LNCAP (cell line): ENCODE results near the gene TBC1D14.

Experiments
- TF ChIP-seq, protein P1 (sequence below): fragments of 450-650 bp; IDR thresholded peaks from 2 replicates; pipeline ENCODE4 v1.5.1; 2017; ENCODE audit warnings: mild to moderate bottlenecking

Gene TBC1D14

DNA sequence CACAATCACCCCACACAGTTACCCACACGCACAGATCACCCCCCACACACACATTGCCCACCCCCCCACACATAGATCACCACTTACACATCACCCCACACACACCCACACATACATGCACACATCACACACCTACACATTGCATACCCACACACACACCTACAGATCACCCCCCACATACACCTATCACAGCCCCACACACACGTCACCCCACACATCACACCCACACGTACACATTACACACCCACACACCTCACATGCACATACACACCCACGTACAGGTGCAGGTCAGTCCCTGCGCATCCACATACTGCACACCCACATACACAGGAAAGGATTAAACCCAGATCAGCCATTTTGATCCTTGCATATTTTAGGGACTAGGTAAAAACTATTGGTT is 118.3 kb downstream of the TBC1D14 start:
- TF ChIP-seq, protein P1, sequence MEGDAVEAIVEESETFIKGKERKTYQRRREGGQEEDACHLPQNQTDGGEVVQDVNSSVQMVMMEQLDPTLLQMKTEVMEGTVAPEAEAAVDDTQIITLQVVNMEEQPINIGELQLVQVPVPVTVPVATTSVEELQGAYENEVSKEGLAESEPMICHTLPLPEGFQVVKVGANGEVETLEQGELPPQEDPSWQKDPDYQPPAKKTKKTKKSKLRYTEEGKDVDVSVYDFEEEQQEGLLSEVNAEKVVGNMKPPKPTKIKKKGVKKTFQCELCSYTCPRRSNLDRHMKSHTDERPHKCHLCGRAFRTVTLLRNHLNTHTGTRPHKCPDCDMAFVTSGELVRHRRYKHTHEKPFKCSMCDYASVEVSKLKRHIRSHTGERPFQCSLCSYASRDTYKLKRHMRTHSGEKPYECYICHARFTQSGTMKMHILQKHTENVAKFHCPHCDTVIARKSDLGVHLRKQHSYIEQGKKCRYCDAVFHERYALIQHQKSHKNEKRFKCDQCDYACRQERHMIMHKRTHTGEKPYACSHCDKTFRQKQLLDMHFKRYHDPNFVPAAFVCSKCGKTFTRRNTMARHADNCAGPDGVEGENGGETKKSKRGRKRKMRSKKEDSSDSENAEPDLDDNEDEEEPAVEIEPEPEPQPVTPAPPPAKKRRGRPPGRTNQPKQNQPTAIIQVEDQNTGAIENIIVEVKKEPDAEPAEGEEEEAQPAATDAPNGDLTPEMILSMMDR = no peak

DNA sequence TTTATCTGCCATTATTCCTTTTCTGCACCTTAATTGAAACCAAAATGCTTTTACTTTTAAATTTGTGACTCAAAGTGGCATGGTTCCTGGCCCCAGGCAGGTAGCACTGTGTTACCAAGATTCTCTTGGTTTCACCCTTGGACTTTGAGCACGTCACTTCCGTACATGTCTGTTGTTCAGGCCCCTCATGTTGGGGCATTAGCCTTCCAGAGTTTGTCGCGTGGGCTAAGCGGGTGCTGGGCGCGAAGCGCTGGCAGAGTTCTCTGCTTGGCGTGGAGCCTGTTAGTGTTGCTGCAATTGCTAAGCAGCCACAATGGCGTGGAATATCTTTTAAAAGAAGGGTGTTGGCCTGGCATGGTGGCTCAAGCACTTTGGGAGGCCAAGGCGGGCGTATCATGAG is 119.6 kb downstream of the TBC1D14 start:
- TF ChIP-seq, protein P1 = no peak

DNA sequence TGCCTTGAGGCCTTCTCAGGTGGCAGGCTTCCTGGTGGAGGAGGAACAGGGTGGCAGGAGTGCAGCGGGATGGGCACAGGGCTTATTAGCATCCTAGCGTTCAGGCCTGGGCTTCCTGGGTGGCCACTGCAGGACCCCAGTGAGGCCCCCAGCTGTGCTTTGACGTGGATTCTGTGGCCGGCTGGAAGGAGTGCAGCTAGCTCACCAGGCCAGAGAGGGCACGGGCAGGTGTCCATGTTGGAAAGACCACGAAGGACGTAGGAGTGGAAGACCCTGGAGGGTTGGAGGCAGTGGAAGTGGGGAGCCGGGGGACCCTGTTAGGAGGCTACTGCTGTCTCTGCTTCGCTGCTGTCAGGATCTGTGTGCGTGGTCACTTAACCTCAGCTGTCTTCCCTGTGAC is 120.3 kb downstream of the TBC1D14 start:
- TF ChIP-seq, protein P1 = no peak

DNA sequence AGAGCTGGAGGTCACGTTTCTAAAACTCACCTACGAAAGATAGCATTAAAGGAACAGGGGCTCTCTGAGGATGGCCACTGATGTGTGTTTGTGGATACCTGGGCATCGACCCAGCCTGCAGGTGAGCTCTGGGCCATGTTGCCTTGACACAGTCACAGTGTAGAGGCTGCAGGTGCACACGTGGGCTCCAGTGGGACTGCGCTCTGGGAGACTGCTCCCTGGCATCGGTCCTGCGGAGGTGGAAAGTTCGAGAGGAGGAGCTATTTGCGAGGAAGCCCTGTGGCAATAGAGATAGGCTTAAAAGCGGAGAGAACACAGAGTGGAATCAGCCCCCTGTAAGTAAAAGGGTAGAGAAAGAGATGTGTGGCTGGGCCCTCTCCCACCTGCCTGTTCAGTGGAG is 121.2 kb downstream of the TBC1D14 start:
- TF ChIP-seq, protein P1 = no peak

DNA sequence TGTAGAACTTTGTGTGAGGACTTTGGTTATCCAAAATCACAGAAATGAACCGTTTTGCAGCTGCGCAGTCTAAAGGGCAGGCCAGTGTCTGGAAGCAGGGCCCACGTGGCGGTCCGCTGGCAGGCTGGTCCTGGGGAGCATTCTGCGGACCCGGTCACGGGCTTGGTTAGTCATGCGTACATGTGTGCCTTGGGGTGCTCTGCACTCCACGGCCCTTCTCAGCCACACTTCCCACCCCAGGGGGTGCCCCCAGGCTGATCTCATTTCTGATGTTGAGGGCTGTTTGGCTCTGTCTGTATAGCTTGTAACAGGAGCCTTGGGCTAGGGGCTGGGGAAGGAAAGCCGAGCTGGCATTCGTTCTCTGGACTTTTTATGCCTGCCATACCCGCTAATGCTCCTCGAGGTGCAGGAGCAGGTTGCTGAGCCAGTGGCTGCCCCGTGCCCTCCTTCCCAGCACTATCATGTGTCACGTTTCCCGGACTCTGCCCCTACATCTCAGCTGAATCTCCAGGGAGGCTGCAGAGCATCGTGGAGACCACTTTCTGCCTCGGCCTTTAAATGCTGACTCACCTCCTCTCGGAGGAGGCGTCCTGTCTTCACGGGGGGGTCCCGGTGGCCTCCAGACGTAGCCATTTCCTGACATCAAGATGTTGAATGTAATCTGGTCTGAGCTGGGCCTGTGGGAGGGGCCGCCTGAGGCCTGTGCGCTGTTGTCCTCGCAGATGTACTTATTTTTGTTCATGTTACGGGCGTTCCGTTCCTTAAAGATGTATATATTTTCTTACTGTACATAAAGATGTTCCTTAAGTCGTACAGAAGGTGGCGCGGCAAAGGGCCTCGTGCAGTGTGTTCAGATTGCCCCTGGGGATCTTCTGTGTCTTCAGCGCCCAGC is 122.2 kb downstream of the TBC1D14 start:
- TF ChIP-seq, protein P1 = no peak

DNA sequence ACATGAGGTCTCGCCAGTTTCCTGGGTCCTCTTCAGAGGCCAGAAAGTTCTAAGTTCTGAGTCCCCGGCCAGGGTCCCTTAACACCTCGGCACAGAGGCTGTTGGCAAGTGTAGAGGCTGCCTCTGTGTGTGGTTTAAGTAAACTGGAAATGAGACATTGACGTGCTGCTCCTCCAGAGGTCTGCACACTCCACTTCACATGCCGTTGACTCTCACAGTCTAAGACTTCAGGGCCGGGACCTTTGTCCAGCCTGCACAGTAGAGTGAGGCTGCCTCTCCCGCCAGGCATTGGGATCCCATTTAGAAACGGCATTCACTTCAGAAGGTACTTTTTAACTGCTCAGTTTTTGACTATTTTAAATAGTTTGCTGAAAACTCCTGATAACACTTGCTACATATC is 123.0 kb downstream of the TBC1D14 start:
- TF ChIP-seq, protein P1 = no peak

DNA sequence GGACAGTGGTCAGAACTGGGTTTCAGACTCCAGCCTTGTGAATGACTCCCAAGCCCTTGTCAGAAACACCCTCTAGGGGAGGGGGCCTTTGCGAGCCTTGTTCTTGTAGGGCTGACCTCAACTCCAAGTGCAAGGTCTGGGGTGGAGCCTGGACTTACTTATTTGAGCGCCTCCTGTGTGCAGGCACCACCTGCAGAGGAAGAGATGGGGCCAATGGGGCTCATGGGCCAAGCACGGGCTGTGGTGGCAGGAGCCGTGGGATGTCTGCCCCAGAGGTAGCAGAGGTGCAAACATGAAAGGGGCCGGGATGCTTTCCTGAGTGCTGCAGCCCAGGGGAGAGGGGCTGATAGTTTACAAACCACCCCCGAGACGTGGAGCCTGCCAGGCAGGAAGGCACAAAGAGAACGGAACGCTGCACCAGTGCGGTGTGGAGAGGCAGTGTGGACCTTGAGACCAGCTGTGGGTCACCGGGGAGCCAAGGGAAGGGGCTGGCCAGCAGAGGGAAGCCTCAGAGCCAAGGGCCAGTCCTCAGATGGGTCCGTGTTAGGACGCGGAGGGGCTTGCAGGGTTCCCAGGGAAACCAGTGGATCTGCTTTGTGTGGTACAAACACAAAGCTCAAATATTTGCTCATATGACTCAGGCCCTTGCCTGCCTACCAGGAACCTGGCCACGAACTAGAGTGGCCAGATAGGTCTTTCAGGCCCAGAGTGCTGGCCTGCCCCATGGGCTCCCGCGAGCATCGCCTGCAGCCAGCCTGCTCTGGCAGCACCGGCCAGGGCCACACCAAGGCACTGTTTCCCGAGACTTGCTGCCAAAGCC is 124.8 kb downstream of the TBC1D14 start:
- TF ChIP-seq, protein P1 = no peak
